Anterior cingulate cortex (tissue), 58 donors: ENCODE data around the gene GPHA2.

Source experiments
- DNase-seq, 58 donors: peaks; one replicate each; lab custom pipeline; 2025; lab: John Stamatoyannopoulos, UW

GPHA2 gene

GRCh38 chr11:64893194-64894069 lies 42.3 kb downstream of the GPHA2 start:
- DNase-seq = no peak

DNA sequence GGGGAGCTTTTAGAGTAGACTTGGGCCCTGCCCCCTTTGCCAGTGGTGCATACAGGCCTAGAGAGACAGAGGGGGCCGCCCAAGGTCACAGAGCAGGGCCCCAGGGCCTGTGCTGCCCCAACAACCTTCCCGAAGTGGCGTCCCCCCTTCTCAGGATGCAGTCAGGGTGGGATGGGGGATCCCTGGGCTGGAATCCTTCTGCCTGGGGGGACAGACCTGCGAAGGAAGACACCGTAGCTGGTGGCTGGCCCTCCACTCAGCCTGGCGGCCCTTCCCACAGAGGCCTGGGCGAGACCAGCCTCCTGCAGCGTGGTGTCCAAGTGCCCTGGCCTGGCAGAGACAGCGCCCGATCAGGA lies 42.9 kb downstream of the GPHA2 start:
- DNase-seq = no peak

GRCh38 chr11:64892411-64892831 lies 43.3 kb downstream of the GPHA2 start:
- DNase-seq = no peak

DNA sequence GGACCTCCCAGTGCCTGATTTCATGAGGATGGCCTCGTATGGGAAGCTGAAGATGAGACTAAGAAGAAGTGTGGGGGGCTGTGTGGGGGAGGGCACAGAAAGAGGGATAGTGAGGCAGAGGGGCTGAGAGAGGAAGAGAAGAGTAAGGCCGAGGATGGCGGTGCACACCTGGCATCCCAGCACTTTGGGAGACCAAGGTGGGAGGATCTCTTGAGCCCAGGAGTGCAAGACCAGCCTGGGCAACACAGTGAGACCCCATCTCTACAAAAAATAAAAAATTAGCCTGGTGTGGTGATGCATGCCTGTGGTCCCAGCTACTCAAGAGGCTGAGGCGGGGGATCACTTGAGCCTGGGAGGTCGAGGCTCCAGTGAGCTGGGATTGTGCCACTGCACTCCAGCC lies 43.8 kb downstream of the GPHA2 start:
- no peak for DNase-seq

- DNase-seq = no peak
Measured at GRCh38 chr11:64891215-64891848, 44.4 kb downstream of the GPHA2 start.

- DNase-seq = no peak
Measured at GRCh38 chr11:64890522-64890939, 45.2 kb downstream of the GPHA2 start.

DNA sequence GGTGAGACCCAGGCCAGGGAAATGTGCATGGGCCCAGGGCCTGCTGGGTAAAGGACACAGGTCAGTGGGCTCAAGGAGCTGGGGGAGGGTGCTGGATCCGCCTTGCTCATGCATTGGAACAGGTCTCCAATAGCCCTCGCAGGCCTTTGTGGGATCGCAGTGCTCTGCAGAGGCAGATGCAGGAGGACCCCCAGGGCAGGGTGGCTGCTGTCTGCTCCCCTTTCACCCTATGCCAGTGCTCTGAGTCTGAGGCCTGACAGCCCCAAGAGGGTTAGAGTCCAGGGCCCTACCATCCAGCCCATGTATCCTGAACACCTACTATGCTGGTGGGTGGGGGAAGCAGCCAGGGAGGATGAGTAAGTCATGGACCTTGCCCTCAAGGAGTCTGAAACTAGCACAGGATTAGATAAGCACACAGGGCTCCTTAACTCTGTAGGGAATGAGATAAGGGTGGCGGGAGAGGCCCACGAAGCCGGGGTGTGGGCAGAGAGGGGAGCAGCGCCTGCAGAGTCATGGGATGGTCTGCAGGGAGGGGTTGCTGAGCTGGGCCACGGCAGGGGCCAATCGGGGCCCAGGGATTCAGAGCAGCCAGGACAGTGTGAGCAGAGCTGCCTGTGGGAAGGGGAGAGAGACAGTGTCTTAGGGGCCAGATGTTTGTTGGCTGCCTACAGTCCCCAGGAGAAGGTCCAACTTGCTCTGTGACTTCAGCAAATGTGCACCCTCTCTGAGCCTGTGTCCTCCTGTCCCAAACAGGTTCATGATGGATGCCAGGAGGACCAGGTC lies 46.8 kb downstream of the GPHA2 start:
- DNase-seq = no peak

DNA sequence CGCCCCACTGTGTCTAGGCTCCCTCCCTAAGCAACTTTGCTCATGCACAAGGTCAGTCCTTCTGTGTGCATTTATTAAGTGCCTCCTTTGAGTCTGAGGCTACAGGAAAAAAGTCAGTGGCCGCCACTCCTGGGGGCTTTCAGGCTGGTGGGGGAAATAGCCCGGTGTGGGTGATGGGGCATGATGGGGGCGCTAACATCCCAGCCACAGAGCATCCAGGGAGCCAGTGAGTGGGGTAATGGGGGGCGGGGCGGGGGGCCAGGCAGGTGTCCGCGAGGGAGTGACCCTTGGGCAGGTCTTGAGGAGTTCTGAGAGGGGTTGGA lies 47.3 kb downstream of the GPHA2 start:
- no peak for DNase-seq

- DNase-seq = peak in 50 of 58 donors; percentile 16 to 83 (median 52)
Measured at GRCh38 chr11:64887757-64888405, 47.8 kb downstream of the GPHA2 start.

- no peak for DNase-seq
Measured at GRCh38 chr11:64887234-64887756, 48.4 kb downstream of the GPHA2 start.

- no peak for DNase-seq
Measured at GRCh38 chr11:64885367-64886286, 50.1 kb downstream of the GPHA2 start.
